HG03175 (cell line): Measurements from ENCODE around the gene IGFBP5.

Experiments
- ATAC-seq: cut with Tn5 transposase; IDR thresholded peaks from one replicate; pipeline ENCODE4 v1.9.1; 2021; ENCODE audit warnings: mild to moderate bottlenecking, moderate library complexity; ENCODE audit not compliant: unreplicated experiment

IGFBP5 gene

GRCh38 chr2:216626168-216626874 lies 69.0 kb downstream of the IGFBP5 start:
- no peak for ATAC-seq

- no peak for ATAC-seq
These were observed 71.1 kb downstream of the IGFBP5 start for GRCh38 chr2:216624251-216624650.

- ATAC-seq, result no peak
These were observed 72.8 kb downstream of the IGFBP5 start for GRCh38 chr2:216622526-216622925.
